ENCODE data around the gene SLC23A1.
"Not testable (repeated sequence)": the region's sequence is repeated elsewhere in the genome, so short reads cannot be mapped to it uniquely, and the experiment has no call there.

The SLC23A1 gene

GRCh38 chr5:139410993-139411828 lies 28.1 kb upstream of the SLC23A1 start:
- ATAC-seq: no peak; the same call in 2 of the 3 replicates
- no peak for TF ChIP-seq POU6F1 (CRISPR knock-in tag; IDR thresholded peaks at IDR 0.05; ENCODE audit: borderline replicate concordance, low read depth)
- peak; percentile 49 for TF ChIP-seq TCF4 (CRISPR knock-in tag; IDR thresholded peaks at IDR 0.05; ENCODE audit: borderline replicate concordance)
- no peak for TF ChIP-seq PATZ1 (CRISPR knock-in tag; IDR thresholded peaks at IDR 0.05; ENCODE audit: borderline replicate concordance)
- no peak for TF ChIP-seq ZFP30 (CRISPR knock-in tag; IDR thresholded peaks at IDR 0.05)
- no peak for TF ChIP-seq RARB (CRISPR knock-in tag; IDR thresholded peaks at IDR 0.05)
- TF ChIP-seq SNAI2 (CRISPR knock-in tag; IDR thresholded peaks at IDR 0.05): no peak
- no peak; the same call in 1 of the 2 replicates for TF ChIP-seq ZC3H10 (CRISPR knock-in tag; IDR thresholded peaks at IDR 0.05)
- no peak for TF ChIP-seq ZNF70 (CRISPR knock-in tag; IDR thresholded peaks at IDR 0.05)
- TF ChIP-seq TOX (CRISPR knock-in tag; IDR thresholded peaks at IDR 0.05; ENCODE audit: borderline replicate concordance): 0 out of 2 replicates have a peak, but pooled peaks have one; percentile 38

GRCh38 chr5:139410121-139410992 lies 27.3 kb upstream of the SLC23A1 start:
- ATAC-seq: no peak
- TF ChIP-seq ZC3H10 (CRISPR knock-in tag; IDR thresholded peaks at IDR 0.05): no peak

GRCh38 chr5:139409116-139409515 lies 26.0 kb upstream of the SLC23A1 start:
- not testable (repeated sequence) for ATAC-seq

- TF ChIP-seq RARB (CRISPR knock-in tag; IDR thresholded peaks at IDR 0.05): no peak
- TF ChIP-seq ISL1 (CRISPR knock-in tag; IDR thresholded peaks at IDR 0.05): no peak
- TF ChIP-seq TSHZ2 (CRISPR knock-in tag; IDR thresholded peaks at IDR 0.05): no peak
- no peak for TF ChIP-seq CREB5 (CRISPR knock-in tag; IDR thresholded peaks at IDR 0.05; ENCODE audit: low read depth)
- TF ChIP-seq PPARA (CRISPR knock-in tag; IDR thresholded peaks at IDR 0.05; ENCODE audit: borderline replicate concordance): no peak
- no peak for TF ChIP-seq ZFP3 (CRISPR knock-in tag; IDR thresholded peaks at IDR 0.05)
- TF ChIP-seq POU6F1 (CRISPR knock-in tag; IDR thresholded peaks at IDR 0.05; ENCODE audit: borderline replicate concordance, low read depth): no peak
- no peak for TF ChIP-seq CSDC2 (CRISPR knock-in tag; IDR thresholded peaks at IDR 0.05)
- no peak for TF ChIP-seq TCF4 (CRISPR knock-in tag; IDR thresholded peaks at IDR 0.05; ENCODE audit: borderline replicate concordance)
- TF ChIP-seq CSRNP3 (CRISPR knock-in tag; IDR thresholded peaks at IDR 0.05): no peak
- no peak for TF ChIP-seq TOX (CRISPR knock-in tag; IDR thresholded peaks at IDR 0.05; ENCODE audit: borderline replicate concordance)
- no peak for ATAC-seq
These were observed 25.1 kb upstream of the SLC23A1 start for GRCh38 chr5:139408191-139408590.
